Endothelial cell (in vitro differentiated cells): ENCODE measurements around the gene TREML1. TPM values are rescaled to one million over a fixed set of nuclear protein-coding genes. Genes with fewer than 3 reads are reported as not detected.
"Not testable (repeated sequence)": the region's sequence is repeated elsewhere in the genome, so short reads cannot be mapped to it uniquely, and the experiment has no call there.

Experiments used
- DNase-seq: peaks from one replicate; pipeline ENCODE4 v3.0.0; 2021; ENCODE audit warnings: low spot score
- H3K27ac Mint-ChIP-seq: one replicate; pipeline ENCODE4 v1.8.0; 2021; ENCODE audit warnings: mixed read lengths, inconsistent platforms; ENCODE audit not compliant: unreplicated experiment
- H3K27me3 Mint-ChIP-seq: one replicate; pipeline ENCODE4 v1.8.0; 2021; ENCODE audit warnings: mild to moderate bottlenecking, moderate library complexity, mixed read lengths, inconsistent platforms; ENCODE audit not compliant: unreplicated experiment
- H3K36me3 Mint-ChIP-seq: one replicate; pipeline ENCODE4 v1.8.0; 2021; ENCODE audit warnings: mild to moderate bottlenecking, low read depth, mixed read lengths, inconsistent platforms; ENCODE audit not compliant: unreplicated experiment
- H3K4me1 Mint-ChIP-seq: one replicate; pipeline ENCODE4 v1.8.0; 2021; ENCODE audit warnings: mild to moderate bottlenecking, mixed read lengths, inconsistent platforms; ENCODE audit not compliant: unreplicated experiment
- H3K4me3 Mint-ChIP-seq: one replicate; pipeline ENCODE4 v1.8.0; 2021; ENCODE audit warnings: mild to moderate bottlenecking, mixed read lengths, inconsistent platforms; ENCODE audit not compliant: unreplicated experiment
- H3K9me3 Mint-ChIP-seq: one replicate; pipeline ENCODE4 v1.8.0; 2021; ENCODE audit warnings: mixed read lengths, inconsistent platforms; ENCODE audit not compliant: unreplicated experiment
- total RNA-seq: library from RNA; stranded (reverse); fragmentation: NEBNext Ultra II Directional; extraction: Animal tissue kit (Norgen Biotek cat#: 25700); gene quantifications from one replicate; pipeline ENCODE4 v1.2.1, GENCODE V29; 2021; ENCODE audit not compliant: unreplicated experiment
- TF ChIP-seq, protein P1 (sequence below): fragments of 200-600 bp; sonication (generic); IDR thresholded peaks from one replicate; pipeline ENCODE4 v1.5.0; 2021; ENCODE audit warnings: antibody characterized with exemption; ENCODE audit not compliant: unreplicated experiment

Gene TREML1
- total RNA-seq, 1 donor from 2014 or later: 2.3 TPM

DNA sequence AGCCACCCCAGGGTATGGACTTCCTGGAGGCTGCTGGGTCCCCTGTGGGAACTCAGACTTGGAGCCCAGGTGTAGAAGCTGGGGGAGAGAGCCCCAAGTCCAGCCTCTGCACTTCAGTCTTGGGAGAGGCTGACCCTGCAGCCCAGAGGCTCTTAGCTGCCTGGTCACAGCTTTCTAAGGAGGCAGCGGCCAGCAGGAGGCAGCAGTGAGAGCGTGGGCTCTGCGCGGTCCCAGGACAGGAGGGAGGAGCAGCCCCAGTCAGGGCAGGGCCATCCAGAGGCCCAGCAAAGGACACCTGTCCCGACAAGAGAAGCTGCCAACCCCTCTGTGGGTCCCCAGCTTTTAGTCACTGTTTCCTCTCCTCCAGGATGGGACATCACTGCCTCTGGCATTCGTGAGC is 37.4 kb upstream of the TREML1 start:
- peaks cover 6% of the 10 kb centered on the region for H3K4me1 Mint-ChIP-seq
- TF ChIP-seq, protein P1, sequence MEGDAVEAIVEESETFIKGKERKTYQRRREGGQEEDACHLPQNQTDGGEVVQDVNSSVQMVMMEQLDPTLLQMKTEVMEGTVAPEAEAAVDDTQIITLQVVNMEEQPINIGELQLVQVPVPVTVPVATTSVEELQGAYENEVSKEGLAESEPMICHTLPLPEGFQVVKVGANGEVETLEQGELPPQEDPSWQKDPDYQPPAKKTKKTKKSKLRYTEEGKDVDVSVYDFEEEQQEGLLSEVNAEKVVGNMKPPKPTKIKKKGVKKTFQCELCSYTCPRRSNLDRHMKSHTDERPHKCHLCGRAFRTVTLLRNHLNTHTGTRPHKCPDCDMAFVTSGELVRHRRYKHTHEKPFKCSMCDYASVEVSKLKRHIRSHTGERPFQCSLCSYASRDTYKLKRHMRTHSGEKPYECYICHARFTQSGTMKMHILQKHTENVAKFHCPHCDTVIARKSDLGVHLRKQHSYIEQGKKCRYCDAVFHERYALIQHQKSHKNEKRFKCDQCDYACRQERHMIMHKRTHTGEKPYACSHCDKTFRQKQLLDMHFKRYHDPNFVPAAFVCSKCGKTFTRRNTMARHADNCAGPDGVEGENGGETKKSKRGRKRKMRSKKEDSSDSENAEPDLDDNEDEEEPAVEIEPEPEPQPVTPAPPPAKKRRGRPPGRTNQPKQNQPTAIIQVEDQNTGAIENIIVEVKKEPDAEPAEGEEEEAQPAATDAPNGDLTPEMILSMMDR: peak; percentile 54
- peaks cover 4% of the 10 kb centered on the region for H3K27me3 Mint-ChIP-seq
- H3K9me3 Mint-ChIP-seq: no peaks in the 10 kb centered on the region
- H3K4me3 Mint-ChIP-seq: no peak overlapping the region
- DNase-seq: peak; percentile 58
- H3K27ac Mint-ChIP-seq: no peak overlapping the region
- H3K36me3 Mint-ChIP-seq: peaks cover 4% of the 10 kb centered on the region

DNA sequence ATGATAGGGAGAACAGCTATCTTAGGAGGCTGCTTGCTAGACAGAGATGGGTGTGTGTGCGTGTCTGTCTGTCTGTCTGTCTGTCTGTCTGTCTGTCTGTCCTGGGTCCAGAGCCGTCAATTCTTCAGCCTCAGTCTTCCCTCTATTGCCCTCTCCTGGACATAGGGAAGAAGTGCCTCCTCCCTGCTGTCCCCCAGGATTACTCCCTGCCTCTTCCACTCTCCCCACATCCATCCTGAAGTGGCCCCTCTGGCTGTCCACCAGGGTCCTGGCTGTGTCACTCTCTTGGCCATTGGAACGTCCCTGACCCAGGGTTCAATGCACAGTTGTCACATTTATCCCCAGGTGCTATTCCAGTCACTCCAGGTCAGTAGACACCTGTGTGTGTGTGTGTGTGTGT is 36.6 kb upstream of the TREML1 start:
- H3K27ac Mint-ChIP-seq: no peak overlapping the region
- peaks cover 4% of the 10 kb centered on the region for H3K27me3 Mint-ChIP-seq

DNA sequence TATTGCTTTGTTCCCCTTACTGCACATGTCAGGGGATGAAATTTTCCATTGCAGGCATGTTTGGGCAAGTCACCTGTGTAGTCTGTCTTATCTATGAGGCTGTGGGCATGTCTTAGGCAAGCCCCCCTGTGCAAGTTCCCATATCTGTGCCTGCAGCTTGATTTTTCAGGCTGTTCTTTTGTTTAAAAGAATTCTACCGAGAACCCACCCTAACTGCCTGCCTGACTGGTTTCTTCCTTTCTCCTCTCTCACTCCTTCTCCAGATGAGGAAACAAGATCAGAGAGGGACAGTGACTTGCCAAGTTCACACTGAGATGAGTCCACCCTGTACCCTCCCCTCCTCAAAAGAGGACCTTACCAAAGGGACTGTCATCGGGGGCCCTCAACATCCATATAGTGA is 35.8 kb upstream of the TREML1 start:
- Mint-ChIP-seq H3K36me3 (peaks cover 3% of the 10 kb centered on the region), H3K27ac (no peak overlapping the region), H3K27me3 (peaks cover 4% of the 10 kb centered on the region), H3K4me1 (peaks cover 12% of the 10 kb centered on the region), H3K4me3 (no peak overlapping the region), H3K9me3 (no peaks in the 10 kb centered on the region)
- TF ChIP-seq, protein P1: no peak
- no peak for DNase-seq

More for the DNA sequence above, 36.6 kb upstream of the TREML1 start:
- Mint-ChIP-seq H3K9me3 (no peaks in the 10 kb centered on the region), H3K36me3 (peaks cover 4% of the 10 kb centered on the region), H3K4me1 (peaks cover 11% of the 10 kb centered on the region), H3K4me3 (no peak overlapping the region)
- TF ChIP-seq, protein P1: no peak
- DNase-seq: no peak

DNA sequence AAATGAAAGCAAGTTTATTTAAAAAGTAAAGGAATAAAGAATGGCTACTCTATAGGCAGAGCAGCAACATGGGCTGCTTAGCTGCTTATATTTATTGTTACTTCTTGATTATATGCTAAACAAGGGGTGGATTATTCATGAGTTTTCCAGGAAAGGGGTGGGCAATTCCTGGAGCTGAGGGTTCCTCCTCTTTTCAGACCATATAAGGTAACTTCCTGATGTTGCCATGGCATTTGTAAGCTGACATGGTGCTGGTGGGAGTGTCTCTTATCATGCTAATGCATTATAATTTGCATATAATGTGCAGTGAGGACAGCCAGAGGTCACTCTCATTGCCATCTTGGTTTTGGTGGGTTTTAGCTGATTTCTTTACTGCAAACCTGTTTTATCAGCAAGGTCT is 34.9 kb upstream of the TREML1 start:
- H3K27me3 Mint-ChIP-seq, H3K36me3 Mint-ChIP-seq, H3K9me3 Mint-ChIP-seq, DNase-seq, H3K4me3 Mint-ChIP-seq, H3K27ac Mint-ChIP-seq: not testable (repeated sequence)
- peaks cover 12% of the 10 kb centered on the region for H3K4me1 Mint-ChIP-seq

DNA sequence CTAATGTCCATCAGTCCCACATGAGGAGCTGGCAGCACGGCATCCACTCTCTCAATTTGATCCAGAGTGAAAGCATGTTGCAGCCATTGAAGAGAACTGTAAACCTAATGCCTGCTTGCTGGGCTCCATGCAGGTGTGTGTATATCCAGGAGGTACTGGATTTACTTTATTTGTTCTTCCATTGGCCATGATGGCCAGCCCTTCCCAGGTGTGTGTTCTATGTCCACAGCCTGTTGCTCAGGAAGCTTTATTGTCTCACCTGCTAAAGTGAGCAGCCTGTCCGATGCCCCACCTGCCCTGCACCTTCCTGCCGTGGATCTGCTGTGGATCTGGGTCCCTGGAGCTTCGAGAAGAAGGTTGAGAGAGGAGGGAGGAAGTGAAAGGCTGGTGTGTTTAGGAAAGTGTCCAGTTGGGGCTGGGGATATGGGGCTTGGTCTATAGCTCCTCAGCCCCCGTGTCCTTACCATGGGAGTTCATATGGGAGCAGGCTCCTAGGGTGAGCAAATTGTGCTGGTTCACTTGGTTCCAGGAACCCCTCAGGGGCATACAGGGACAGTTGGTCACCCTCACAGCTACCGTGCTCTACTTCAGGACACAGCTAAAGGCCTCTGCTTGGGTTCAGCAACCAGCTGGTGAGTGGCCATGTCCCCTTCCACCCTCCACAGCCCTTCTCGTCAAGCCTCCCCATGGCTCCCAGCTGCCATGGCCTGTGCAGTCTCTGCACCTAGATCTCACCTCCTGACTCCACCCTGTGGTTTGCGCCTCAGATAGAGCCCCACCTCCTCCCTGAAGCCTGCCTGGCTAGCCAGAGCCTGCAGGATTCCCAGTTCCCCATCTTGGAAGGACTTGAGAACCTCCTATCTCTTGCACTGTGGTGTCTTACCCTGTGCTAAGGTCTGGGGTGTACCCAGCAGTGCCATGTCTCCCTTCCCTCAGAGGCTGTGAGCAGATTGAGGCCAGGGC is 34.1 kb upstream of the TREML1 start:
- peaks cover 2% of the 10 kb centered on the region for H3K27me3 Mint-ChIP-seq
- no peaks in the 10 kb centered on the region for H3K36me3 Mint-ChIP-seq
- no peak for DNase-seq
- no peaks in the 10 kb centered on the region for H3K9me3 Mint-ChIP-seq
- TF ChIP-seq, protein P1: no peak
- H3K4me1 Mint-ChIP-seq: peaks cover 12% of the 10 kb centered on the region
- no peak overlapping the region for H3K4me3 Mint-ChIP-seq
- no peak overlapping the region for H3K27ac Mint-ChIP-seq
